K562 (cell line): ENCODE measurements around the gene RIC8B.

Source experiments
- GABPA ChIP-seq: fragments of 200-800 bp; sonication (Bioruptor generic); conservative IDR thresholded peaks from 2 replicates; pipeline ENCODE4 v1.6.1; 2016; ENCODE audit warnings: low read depth, missing genetic modification characterization, missing compliant biosample characterization
- HDAC3 ChIP-seq: fragments of 450-650 bp; IDR thresholded peaks from 2 replicates; pipeline ENCODE4 v1.6.1; 2018; ENCODE audit warnings: borderline replicate concordance, mild to moderate bottlenecking, moderate library complexity; ENCODE audit not compliant: partially characterized antibody
- HEY1 ChIP-seq: fragments of 250-450 bp; sonication (Bioruptor Pico); IDR thresholded peaks from 2 replicates; pipeline ENCODE4 v1.5.0; 2020; ENCODE audit warnings: mild to moderate bottlenecking, moderate library complexity, borderline replicate concordance
- L3MBTL2 ChIP-seq: fragments of 450-650 bp; IDR thresholded peaks from 2 replicates; pipeline ENCODE4 v1.6.1; 2016; ENCODE audit warnings: mild to moderate bottlenecking, moderate library complexity
- NCOA2 ChIP-seq, 2 experiments: fragments of 450-650 bp; IDR thresholded peaks; 2 replicates each; pipeline ENCODE4 v1.6.1; 2018; ENCODE audit warnings: mild to moderate bottlenecking in 2 of 2, moderate library complexity in 1 of 2; ENCODE audit not compliant: partially characterized antibody in 2 of 2
- ZBTB17 ChIP-seq: fragments of 450-650 bp; formaldehyde crosslinking; IDR thresholded peaks from 2 replicates; pipeline ENCODE4 v1.4.0; 2020; ENCODE audit warnings: mild to moderate bottlenecking
- ZNF3 ChIP-seq: fragments of 250-450 bp; sonication (Bioruptor Pico); IDR thresholded peaks from 2 replicates; pipeline ENCODE4 v1.5.0; 2021; ENCODE audit warnings: mild to moderate bottlenecking, moderate library complexity
- ZNF431 ChIP-seq: sonication (generic); formaldehyde crosslinking; IDR thresholded peaks from 2 replicates; pipeline ENCODE4 v1.8.0; 2022; ENCODE audit warnings: mild to moderate bottlenecking, missing genetic modification reagents

DNA sequence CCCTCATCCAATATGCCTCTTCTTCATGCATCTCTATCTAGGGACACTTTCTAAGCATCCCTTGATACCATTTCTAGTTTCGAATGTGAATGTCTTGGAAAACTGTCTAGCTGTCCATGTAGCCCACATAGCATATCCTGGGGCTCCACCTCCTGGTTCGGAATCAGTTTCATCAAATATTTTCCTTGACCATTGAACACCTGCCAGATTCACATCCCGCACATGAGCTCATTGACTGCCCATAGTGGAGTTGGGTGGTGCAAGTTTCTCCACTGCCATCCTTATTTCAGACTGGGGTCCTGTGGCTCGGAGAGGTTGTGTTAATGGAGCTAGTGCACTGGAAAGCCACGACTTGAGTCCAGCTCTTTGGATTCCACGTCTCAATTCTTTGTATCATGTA, 122.6 kb downstream of the RIC8B start:
- TF ChIP-seq ZBTB17 (CRISPR knock-in tag): no peak
- TF ChIP-seq NCOA2 (IDR thresholded peaks at IDR 0.05; ENCODE audit: partially characterized antibody in 2 of 2): no peak
- TF ChIP-seq HDAC3: no peak
- no peak for TF ChIP-seq ZNF3 (CRISPR knock-in tag)
- TF ChIP-seq HEY1 (CRISPR knock-in tag): no peak
- no peak for TF ChIP-seq L3MBTL2
- no peak for TF ChIP-seq ZNF431
- no peak for TF ChIP-seq GABPA (tag)
